PFSK-1 (cell line): ENCODE results near the gene FBH1.

Source experiments
- FOXP2 ChIP-seq: optimal IDR thresholded peaks from 2 replicates; pipeline ENCODE3; 2011; ENCODE audit warnings: borderline replicate concordance, control low read depth, inconsistent platforms; ENCODE audit not compliant: insufficient read depth; ENCODE audit errors: extremely low read length, extremely low read depth
- POLR2AphosphoS5 ChIP-seq: IDR thresholded peaks from 2 replicates; pipeline ENCODE4 v1.6.1; 2012; ENCODE audit warnings: low read depth, mild to moderate bottlenecking, control low read depth, low read length, moderate library complexity
- REST ChIP-seq, 2 experiments: IDR thresholded peaks; 2 replicates each; pipeline versions ENCODE4 v1.6.1 to v1.8.0; 2011 to 2012; ENCODE audit warnings: low read depth in 2 of 2, low read length in 2 of 2, control low read depth in 1 of 2, inconsistent platforms in 1 of 2, mild to moderate bottlenecking in 1 of 2, moderate library complexity in 1 of 2; ENCODE audit not compliant: insufficient read depth in 1 of 2
- SIN3A ChIP-seq: IDR thresholded peaks from 2 replicates; pipeline ENCODE4 v1.6.1; 2012; ENCODE audit warnings: mild to moderate bottlenecking, low read length, moderate library complexity, borderline replicate concordance; ENCODE audit not compliant: insufficient read depth
- TAF1 ChIP-seq: IDR thresholded peaks from 2 replicates; pipeline ENCODE4 v1.6.1; 2012; ENCODE audit warnings: low read length, control low read depth, borderline replicate concordance; ENCODE audit not compliant: insufficient read depth

- TF ChIP-seq POLR2AphosphoS5 = no peak
- TF ChIP-seq TAF1 = no peak
- TF ChIP-seq SIN3A = no peak
- TF ChIP-seq REST (IDR thresholded peaks at IDR 0.05; ENCODE audit: insufficient read depth in 1 of 2, low read depth in 2 of 2, low read length in 2 of 2) = no peak
- TF ChIP-seq FOXP2 = no peak
These were observed 34.8 kb downstream of the FBH1 start for GRCh38 chr10:5924889-5925288.
